ENCODE data around the gene CLUH.

Gene CLUH

DNA sequence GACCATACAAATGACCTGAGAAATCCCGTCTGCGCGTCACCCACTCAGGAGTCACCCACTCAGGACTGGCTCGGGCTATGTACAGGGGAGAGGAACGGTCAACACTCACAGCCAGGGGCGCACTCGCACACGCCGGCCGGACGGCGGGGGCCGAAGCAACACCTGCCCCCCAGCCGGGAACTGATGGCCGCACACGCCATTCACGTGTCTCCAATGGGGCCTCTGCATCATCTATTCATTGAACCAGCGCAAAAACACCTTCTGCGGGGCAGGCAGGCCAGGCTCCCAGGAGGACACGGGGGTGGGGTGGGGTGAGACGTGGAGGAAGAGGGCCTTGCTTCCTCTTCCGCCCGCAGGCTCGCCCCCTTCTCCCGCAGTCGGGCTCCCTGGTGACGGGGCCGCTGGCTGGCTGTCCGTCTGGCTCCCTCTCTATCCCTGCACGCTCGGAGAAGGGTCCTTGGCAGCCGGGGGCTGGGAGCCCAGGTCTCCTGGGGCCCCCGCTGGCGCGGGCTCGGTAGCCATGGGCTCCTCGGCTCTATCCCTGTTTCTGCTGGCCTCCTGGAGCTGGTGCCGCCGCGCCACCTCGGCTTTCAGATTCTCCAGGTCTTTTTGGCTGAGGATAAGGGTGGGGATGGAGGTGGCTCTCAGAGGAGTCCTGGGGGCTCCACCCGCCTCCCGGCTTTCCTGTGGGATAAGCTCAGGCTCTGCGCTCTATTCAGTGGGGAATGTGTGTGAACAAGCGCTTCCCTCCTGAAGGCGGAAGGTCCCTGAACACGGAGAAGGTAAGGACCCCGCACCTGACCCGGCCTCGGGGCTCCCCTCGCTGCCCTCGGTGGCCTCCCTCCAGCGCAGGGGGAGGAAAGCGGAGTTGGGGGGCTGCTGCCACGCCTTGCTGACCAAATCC, 21.1 kb downstream of the CLUH start:
- Histone ChIP-seq H3K27ac (no peak overlapping the region), H3K9me3 (no peaks in the 10 kb centered on the region), H3K4me1 (ENCODE audit: control insufficient read depth in 1 of 2, insufficient read depth in 1 of 2, low read depth in 1 of 2, low read length in 1 of 2) (no peaks in the 10 kb centered on the region), H3K27me3 (no peaks in the 10 kb centered on the region), H3K4me3 (ENCODE audit: low read depth in 1 of 2, low read length in 1 of 2) (no peak overlapping the region), H3K36me3 (peaks cover 16% of the 10 kb centered on the region)
- TF ChIP-seq CTCF (IDR thresholded peaks at IDR 0.05): no peak

GRCh38 chr17:2689411-2690164, 22.0 kb downstream of the CLUH start:
- no peak overlapping the region for H3K4me3 ChIP-seq (ENCODE audit: low read depth in 1 of 2, low read length in 1 of 2)
- no peak for TF ChIP-seq CTCF (IDR thresholded peaks at IDR 0.05)

GRCh38 chr17:2688351-2689342, 22.9 kb downstream of the CLUH start:
- H3K27me3 ChIP-seq: no peaks in the 10 kb centered on the region
- no peak overlapping the region for H3K4me3 ChIP-seq (ENCODE audit: low read depth in 1 of 2, low read length in 1 of 2)
- H3K36me3 ChIP-seq: peaks cover 24% of the 10 kb centered on the region
- H3K9me3 ChIP-seq: no peaks in the 10 kb centered on the region
- H3K27ac ChIP-seq: no peak overlapping the region
- TF ChIP-seq CTCF (IDR thresholded peaks at IDR 0.05): no peak
- no peaks in the 10 kb centered on the region for H3K4me1 ChIP-seq (ENCODE audit: control insufficient read depth in 1 of 2, insufficient read depth in 1 of 2, low read depth in 1 of 2, low read length in 1 of 2)

More at GRCh38 chr17:2689411-2690164, 22.0 kb downstream of the CLUH start:
- peaks cover 17% of the 10 kb centered on the region for H3K36me3 ChIP-seq
- no peak overlapping the region for H3K27ac ChIP-seq
- H3K4me1 ChIP-seq (ENCODE audit: control insufficient read depth in 1 of 2, insufficient read depth in 1 of 2, low read depth in 1 of 2, low read length in 1 of 2): no peaks in the 10 kb centered on the region
- H3K9me3 ChIP-seq: no peaks in the 10 kb centered on the region
- H3K27me3 ChIP-seq: no peaks in the 10 kb centered on the region

GRCh38 chr17:2687074-2687418, 24.5 kb downstream of the CLUH start:
- no peak for TF ChIP-seq CTCF (IDR thresholded peaks at IDR 0.05)
- no peaks in the 10 kb centered on the region for H3K4me1 ChIP-seq (ENCODE audit: control insufficient read depth in 1 of 2, insufficient read depth in 1 of 2, low read depth in 1 of 2, low read length in 1 of 2)
- peaks cover 36% of the 10 kb centered on the region for H3K36me3 ChIP-seq
- no peaks in the 10 kb centered on the region for H3K27me3 ChIP-seq
- H3K27ac ChIP-seq: no peak overlapping the region
- H3K9me3 ChIP-seq: no peaks in the 10 kb centered on the region
- no peak overlapping the region for H3K4me3 ChIP-seq (ENCODE audit: low read depth in 1 of 2, low read length in 1 of 2)

- Histone ChIP-seq H3K4me3 (ENCODE audit: low read depth in 1 of 2, low read length in 1 of 2) (no peak overlapping the region), H3K27ac (no peak overlapping the region), H3K27me3 (no peaks in the 10 kb centered on the region), H3K9me3 (no peaks in the 10 kb centered on the region), H3K36me3 (peaks cover 49% of the 10 kb centered on the region), H3K4me1 (ENCODE audit: control insufficient read depth in 1 of 2, insufficient read depth in 1 of 2, low read depth in 1 of 2, low read length in 1 of 2) (no peaks in the 10 kb centered on the region)
- TF ChIP-seq CTCF (IDR thresholded peaks at IDR 0.05): no peak
Observed at GRCh38 chr17:2685696-2686095, 25.9 kb downstream of the CLUH start.
